NCI-H1930 (cell line): ENCODE results near the gene HLA-B.
A peak's percentile ranks its signal among the peaks of the same experiment; 100 is the strongest.

ENCODE experiments used
- DNase-seq, 2 experiments: peaks; one replicate each; lab custom pipeline; 2025; lab: John Stamatoyannopoulos, UW

Gene HLA-B

DNA sequence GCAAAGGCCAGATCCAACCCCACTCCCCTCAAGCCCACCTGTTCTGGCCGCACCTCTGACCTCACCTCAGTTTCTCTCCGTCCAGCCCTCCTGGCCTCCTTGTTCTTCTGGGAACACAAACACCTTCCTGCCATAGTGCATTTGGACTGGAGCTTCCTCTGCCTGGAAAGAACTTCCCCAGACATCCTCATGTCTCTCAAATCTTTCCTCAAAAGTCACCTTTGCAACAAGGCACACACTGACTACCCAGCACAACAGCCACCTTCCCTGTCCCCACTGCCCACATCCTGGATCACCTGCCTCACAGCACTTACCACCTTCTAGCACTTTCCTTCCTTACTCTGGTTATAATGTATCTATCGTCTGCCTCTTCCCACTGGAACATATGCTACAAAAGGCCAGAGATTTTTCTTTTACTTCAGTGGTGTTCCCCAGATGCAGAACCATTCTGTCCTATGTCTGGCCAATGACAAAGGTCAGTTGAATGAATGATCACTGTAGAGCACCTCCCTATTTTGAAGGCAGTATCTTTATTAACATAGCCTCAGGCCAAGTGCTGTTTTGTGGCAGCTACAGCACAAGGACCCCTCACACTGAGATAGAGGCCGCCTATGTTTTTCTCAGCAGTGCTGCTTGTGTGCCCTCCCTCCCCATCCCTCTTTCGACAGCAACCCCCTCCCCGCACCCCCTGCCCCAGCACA, 4.1 kb downstream of the HLA-B start:
- no peak for DNase-seq

DNA sequence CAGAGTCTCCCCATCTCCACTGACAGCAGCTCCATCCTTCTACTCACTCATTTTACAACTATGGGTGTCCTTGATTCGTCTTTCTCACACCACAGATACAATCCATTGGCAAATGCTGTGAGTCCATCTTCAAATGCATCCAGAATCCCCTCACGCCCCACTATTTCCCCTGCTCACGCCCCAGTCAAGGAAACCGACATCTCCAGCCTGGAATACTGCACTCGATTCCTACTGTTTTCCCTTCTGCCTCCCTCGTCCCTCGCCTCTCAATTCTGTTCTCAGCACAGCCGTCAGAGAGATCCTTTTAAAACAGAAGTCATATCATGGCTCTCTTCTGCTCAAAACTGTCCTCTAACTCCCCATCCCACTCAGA, 4.7 kb downstream of the HLA-B start:
- no peak for DNase-seq

DNA sequence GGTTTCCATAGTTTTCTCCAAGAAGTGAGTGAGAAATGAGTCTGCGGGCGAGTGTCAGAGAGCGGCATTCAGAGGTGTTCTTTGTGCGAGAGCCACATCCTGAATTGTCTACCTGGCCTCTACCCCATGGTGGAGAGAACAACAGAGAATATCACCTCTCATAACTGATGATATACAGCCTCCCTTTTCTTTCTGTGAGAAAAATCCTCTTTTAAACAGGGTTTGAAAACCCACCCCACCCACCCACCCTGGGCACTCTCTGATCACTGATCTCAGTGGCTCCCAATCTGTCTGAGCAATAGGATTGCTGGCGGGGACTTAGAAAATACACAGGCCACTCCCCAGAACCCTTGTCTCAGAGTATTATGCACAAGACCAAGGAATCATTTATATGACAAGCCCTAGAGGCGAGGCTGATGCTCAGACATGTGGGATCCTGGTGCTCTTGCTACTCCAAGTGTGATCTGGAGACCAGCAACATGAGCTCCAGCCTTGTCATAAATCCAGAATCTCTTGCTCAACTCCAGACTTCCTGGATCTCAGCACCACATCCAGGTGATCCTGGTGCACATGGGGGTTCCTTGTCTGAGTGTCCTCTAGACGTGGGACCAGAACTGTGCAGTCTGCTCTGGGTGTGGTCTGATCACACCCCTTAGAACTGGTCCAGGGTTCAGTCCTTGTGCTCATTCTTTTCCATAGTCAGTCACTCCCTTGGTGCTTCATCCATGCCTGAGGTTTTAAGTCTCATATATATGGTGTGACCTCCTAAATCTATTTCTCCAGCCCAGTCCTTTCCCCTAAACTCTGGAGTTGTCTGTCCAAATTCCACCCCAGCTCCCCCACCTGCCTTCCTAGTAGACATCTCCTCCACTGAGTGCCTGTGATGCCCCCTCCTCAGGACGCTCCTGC, 5.3 kb downstream of the HLA-B start:
- DNase-seq = no peak

DNA sequence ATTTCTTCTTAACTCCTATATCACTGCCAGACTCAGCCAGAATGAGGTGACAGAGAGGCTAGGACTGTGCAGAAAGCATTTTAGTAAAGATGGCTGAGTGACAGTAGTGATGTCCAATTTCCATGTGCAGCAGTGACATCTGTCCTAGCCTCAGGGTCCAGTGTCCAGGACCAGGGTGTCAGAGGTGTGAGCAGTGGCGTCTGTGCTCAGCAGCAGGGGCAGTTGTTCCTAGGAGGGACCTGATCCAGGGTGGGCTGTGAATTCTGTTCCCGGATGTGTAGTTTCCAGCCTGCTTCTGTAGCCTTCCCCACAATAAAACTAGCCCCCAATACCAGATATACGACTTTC, 6.0 kb downstream of the HLA-B start:
- DNase-seq = no peak

DNA sequence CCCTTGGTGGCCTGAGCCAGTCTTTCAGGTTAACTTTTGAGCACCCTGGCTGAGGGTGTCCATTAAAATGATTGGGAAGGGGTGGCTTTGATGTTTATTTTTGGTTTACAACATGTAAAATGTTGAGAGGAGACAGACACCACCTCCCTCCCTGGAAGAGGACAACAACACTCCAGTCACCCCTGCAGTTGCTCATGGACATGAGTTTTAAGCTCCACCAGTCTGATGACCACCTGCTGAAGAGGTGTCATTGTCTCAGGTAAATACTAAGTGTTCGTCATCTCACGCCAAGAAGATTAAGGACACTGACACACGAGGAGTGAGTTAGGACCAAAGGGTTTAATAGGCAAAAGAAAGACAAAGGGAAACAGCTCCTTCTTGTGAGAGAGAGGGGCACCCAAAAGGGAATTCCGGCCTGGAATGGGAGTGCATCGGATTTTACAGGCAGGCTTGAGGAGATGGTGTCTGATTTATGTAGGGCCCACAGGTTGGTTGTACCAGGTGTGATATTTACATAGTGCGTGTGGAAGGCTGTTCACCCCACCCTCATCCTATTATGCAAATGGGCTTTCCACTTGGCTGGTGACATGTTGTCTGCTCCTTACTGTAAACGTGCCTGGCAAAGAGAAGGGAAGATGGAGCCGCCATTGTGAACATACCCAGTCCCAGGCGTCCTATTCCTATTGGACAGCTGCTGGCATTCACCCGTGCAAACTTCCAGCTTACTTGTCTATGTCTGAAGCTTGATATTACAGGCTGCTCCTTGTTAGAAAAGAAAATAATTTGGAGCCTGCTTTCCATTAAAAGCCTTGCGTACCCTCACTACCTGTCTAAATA, 6.6 kb downstream of the HLA-B start:
- no peak for DNase-seq

DNA sequence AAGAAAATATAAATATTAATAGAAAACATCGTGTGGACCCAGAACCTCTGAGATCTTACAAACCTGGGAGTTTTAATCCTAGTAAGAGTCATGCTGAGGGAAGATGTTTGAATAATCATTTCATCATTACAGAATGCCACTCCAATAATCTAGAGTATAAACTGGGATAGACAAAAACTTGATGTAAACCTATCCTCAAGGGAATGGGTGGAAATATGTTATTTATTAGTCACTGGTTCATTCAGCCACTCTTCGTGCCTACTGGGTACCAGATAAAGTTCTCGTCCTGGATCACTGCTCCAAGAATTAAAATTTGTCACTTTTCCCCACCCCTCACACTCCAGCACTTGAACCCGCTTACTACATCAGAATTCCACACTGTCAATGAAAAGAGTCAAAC, 7.7 kb downstream of the HLA-B start:
- no peak for DNase-seq

DNA sequence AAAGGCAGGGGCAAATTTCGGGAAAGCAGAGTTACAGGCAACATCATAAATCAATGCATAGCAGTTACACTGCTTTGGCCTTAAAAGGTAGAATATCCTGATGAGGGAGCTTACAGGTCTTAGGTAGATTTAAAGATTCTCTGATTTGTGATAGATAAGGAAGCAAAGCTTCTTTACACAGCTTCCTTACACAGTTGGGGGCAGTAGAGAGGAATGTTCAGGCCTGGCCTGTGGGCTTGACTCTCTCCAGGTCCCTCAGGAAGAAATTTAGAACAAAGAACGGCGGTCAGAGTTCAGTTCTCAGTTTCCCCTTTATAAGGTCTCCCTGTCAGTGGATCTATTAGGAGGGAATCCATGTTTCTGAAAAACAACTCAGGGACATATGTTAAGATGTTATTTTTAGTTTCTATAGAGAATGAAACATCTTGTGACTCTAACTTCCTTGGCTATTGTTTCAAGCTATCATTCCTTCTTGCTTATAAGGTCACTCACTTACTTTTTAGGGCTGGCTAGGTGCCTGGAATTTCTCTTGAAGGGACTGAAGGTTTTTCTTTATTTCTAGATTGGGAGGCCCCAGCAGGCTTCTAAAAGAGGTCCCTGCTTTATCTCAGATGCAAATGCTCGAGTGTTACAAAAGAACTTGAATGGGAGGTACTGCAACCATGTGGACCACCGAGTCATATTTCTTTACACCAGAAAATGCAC, 11.8 kb downstream of the HLA-B start:
- no peak for DNase-seq

DNA sequence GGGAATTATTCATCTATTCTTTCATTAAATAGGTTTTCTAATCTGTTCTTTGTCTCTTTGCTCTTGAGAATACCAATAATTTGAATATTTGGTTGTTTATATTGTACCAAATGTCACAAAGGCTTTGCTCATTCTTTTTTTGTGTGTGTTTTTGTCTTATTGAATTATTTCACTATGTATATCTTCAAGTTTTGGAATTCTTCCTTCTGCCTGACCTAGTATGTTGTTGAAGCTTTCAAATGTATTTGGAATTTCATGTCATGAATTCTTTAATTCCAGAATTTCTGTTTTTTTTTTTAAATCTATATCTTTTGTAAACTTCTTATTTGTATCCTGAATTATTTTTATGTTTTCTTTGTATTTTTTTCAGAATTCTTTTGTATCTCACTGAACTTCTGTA, 16.8 kb downstream of the HLA-B start:
- no peak for DNase-seq

DNA sequence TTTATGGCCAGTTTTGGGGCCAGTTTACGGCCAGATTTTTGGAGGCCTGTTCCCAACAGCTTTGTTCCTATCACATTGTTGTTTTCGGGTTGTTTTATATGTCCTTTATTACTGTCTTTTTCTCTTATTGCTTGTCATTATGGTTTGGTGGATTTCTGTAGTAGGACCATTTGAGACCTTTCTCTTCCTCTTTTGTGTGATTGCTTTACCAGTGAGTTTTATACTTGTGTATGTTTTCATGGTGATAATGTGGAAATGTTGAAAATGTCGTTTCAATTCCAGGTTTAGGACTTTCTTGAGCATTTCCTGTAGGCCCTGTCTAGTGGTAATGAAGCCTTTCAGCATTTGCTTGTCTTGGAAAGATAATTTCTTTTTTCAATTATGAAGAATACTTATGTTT, 17.8 kb downstream of the HLA-B start:
- no peak for DNase-seq

DNA sequence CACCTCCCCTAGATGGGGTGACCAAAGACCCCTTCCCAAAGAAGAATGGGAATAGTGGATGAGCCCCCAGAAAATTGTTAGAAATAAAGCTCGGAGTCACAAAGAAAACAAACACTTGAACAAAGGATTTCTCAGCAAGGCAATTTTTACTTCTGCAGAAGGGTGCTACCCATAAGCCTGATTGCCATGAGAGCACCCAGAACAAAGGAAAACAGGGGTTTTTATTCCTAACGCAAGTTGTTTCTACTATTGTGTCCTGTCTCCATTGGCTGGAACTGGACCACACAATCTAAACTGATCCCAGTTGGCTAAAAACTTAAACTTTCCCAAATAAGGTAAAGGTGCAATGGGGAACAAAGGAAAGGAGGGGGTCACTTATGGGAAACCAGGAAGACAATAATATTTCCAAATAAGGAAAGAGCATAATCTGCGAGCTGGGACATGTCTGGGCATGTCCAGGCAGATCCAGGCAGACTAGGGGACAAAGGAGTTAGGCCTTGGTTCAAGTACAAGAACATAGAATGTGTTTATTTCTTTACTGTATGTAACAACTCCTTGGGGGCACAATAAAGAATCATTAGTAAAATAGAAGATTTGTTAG, 20.0 kb downstream of the HLA-B start:
- DNase-seq = no peak

DNA sequence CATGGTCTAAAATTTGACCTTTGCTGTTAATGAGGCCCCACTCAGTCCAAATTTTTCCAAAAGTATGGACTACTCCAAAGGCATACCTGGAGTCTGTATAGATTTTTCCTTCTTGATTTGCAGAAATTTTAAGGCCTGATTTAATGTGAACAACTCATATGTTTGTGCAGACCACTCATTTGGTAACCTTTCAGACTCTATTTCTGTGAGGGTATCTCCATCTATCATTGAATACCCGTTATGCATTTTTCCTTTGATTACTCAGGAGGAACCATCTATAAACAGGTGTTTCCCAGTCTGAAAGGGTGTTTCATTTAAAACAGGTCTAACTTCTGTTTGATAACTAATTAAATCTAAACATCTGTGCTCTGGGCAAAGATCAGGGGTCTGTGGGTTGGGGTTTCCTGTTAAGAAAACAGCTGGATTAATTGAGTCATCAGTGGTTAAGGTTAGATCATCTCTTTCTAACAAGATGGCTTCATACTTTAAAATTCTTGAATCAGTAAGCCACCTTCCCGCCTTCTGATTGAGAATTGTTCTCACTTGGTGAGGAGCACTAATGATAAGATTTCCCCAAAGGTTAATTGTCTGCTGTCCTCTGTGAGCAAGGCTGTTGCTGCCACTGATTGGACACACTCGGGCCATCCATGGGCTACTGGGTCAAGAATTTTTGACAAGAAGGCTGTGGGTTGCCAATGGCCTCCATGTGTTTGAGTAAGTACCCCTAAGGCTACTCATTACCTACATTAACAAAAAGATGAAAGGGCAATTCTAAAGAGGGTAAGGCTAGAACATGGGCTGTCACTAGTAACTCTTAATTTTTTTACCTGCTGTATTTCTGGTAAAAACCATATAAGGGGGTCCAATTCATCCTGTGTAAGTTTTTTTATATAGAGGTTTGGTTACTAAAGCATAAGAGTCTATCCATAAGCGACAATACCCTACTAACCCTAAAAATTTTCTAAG, 24.1 kb downstream of the HLA-B start:
- no peak for DNase-seq

DNA sequence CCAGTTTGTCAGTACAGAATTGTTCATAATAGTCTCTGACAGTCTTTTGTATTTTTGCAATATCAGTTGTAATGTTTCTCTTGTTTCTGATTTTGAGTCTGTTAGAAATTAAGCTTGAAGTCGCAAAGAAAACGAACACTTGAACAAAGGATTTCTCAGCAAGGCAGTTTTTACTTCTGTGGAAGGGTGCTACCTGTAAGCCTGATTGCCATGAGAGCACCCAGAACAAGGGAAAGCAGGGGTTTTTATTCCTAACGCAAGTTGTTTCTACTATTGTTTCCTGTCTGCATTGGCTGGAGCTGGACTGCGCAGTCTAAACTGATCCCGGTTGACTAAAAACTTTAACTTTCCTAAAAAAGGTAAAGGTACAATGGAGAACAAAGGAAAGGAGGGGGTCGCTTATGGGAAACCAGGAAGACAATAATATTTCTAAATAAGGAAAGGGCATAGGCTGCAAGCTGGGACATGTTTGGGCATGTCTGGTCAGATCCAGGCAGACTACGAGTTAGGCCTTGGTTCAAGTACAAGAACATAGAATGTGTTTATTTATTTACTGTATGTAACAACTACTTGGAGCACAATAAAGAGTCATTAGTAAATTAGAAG, 28.5 kb downstream of the HLA-B start:
- no peak for DNase-seq

DNA sequence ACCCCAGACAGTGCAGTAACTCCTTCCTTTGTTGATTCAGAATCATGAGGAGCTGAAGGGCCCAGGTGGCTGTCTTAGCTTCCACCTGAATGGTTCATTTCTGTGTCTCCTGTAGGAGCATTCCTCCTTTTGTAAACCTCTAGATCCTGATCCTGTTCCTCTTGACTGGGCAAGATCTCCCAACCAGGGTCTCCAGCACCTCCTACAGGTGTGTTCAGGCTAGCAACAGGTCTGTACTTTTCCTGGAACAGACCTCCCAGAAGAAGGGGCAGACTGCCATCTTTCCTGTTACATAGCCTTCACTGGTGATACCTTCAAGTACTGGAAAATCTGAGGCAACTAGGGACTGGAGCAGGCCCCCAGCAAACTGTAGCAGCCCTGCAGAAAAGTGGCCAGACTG, 35.2 kb downstream of the HLA-B start:
- DNase-seq = no peak

DNA sequence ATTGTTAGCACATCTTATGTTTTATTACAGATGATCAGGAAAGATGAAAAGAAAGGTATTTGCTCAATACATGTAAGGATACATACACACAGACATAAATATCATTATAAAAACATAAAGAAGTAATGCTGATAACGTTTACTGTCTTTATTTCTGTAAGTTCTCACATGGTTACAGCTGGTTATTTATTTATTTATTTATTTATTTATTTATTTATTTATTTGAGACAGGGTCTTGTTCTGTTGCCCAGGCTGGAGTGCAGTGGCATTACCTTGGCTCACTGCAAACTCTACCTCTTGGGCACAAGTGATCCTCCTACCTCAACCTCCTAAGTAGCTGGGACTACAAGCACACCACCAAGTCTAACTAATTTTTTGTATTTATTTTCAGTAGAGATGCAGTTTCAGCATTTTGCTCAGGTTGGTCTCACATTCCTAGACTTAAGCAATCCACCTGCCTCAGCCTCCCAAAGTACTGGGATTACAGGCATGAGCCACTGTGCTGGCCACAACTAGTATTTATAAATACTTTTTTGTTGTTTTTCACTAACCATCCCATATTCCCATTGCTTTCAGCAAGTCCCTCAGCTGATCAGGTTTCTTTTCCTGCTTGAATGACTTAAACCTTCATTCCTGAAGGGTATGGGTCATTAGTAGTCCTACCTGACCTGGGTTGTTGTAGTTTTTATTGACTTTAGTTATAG, 35.8 kb downstream of the HLA-B start:
- DNase-seq = no peak

DNA sequence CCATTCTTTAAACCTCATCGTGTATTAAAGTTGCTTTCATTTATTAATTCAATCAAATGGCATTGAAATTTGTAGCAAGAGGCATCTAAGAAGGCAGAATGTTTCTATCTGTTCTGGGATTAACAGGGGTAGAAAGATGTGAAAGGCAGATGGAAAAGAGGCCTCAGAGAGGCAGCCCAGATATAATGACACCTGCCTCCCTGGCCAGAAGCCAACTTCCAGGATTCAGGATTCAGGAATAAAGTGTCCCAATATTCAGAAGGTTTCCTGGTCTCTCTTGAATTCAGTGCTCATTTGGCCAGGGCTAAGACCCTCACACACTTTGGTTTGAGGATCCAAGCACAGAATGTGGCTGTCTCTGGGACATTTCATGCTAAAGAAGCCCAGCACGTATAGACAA, 39.9 kb downstream of the HLA-B start:
- DNase-seq = no peak

DNA sequence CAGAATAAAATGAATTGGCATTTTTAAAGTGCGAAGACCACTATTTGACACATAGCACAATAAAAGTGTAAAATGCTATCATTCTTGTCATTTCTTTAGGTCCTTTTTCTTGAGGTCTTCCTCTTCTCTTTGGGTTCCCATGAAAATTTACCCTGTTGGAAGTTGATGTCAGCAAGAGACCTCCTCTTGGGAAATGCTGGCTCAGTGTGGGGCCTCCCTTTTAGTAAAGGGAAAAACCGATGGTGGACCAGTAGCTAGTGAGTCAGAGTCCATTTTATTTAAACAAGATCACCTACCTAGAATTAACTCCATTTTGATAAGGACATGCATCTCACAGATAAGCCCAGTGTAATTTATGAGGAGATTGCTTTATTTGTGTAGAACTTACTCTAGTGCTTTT, 47.3 kb downstream of the HLA-B start:
- no peak for DNase-seq

DNA sequence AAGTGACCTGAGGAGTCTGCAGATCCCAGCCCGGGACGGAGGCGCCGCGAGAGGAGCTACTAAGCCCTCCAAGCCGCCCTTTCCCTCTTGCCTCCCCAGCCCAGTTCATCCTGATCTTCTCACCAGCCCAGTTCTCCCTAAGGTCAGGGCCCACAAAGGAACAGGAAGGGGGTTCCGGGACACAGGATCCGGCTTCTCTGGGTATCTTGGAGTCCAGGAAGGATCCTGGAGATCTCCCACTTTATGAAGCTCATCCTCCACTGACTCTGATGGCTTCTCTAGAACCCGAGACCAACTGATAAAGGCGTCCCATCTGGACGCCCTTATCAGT, 48.2 kb downstream of the HLA-B start:
- no peak for DNase-seq

DNA sequence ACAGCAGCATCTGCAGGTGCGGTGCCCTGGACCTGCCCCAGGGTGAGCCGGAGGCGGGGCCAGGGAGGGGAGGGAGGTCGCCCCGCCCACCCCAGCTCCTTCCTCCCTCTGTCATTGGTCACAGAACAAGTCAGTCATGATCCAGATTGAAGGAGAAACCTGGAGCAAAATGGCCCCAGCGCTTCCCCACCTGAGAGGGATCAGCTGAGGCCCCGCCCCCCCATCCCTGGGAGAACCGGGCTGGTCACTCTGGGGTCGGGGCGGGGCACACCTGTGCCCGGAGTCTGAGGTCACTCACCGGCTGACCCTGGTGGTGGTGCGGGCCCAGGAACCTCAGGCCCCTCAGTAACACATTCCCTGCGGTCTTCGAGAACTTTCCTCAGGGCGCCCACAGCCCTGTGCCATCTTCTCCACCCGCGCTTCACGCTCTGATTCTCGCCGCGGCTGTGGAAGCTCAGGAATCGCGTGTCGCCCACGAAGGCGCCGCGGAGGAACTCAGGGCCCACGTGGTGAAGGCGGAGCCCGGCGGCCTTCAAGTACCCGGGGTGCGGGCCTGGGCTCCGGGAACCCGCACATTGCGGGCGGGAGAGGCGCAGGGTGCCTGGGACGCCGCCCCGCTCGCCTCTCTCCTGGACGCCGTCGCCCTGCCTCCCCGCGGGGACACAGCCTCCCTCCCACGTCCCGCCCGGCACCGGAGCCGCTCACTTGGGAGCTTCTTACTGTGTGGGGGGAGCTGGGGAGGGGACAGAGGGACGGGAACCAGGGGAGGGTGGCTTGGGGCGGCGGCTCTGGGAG, 48.7 kb downstream of the HLA-B start:
- peak; percentile 85 for DNase-seq

DNA sequence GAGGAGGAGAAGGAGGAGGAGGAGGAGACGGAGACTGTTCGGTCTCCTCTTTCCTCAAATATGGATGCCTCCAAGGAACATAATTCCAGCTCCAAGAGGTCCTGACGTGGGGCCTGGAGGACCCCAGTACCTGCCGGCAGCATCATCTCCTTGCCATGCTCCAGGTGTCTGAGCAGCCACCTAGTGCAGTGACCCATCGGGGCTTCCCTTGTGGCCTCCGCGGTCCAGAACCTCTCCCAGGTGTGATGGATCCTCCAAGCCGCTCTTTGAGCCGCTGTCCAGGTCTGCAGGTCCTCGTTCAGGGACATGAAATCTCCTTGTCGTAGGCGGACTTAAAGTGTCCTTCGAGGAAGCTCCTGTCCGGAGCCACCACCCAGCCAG, 49.3 kb downstream of the HLA-B start:
- no peak for DNase-seq
